Measurements from ENCODE around the gene RADIL.

The RADIL gene

GRCh38 chr7:4851459-4852422, 31.8 kb downstream of the RADIL start:
- DNase-seq = no peak

GRCh38 chr7:4850262-4850795, 33.2 kb downstream of the RADIL start:
- no peak for DNase-seq

GRCh38 chr7:4849390-4849789, 34.1 kb downstream of the RADIL start:
- no peak for DNase-seq

GRCh38 chr7:4845740-4846142, 37.8 kb downstream of the RADIL start:
- DNase-seq = no peak

GRCh38 chr7:4842319-4843064, 41.0 kb downstream of the RADIL start:
- DNase-seq = no peak

DNA sequence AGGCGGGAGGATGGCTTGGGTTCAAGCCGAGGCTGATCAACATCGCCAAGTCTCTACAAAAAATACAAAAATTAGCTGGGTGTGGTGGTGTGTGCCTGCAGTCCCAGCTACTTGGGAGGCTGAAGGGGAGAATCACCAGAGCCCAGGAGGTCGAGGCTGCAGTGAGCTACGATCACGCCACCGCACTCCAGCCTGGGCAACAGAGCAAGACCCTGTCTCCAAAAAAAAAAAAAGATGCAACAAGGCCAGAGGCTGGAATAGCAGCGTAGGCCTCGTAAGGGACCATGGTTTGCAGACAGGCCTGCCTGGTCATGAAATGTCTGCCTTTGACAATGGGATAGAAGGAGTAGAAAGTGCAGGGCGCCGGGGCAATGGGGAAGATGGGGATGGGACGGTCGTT, 41.7 kb downstream of the RADIL start:
- no peak for DNase-seq

DNA sequence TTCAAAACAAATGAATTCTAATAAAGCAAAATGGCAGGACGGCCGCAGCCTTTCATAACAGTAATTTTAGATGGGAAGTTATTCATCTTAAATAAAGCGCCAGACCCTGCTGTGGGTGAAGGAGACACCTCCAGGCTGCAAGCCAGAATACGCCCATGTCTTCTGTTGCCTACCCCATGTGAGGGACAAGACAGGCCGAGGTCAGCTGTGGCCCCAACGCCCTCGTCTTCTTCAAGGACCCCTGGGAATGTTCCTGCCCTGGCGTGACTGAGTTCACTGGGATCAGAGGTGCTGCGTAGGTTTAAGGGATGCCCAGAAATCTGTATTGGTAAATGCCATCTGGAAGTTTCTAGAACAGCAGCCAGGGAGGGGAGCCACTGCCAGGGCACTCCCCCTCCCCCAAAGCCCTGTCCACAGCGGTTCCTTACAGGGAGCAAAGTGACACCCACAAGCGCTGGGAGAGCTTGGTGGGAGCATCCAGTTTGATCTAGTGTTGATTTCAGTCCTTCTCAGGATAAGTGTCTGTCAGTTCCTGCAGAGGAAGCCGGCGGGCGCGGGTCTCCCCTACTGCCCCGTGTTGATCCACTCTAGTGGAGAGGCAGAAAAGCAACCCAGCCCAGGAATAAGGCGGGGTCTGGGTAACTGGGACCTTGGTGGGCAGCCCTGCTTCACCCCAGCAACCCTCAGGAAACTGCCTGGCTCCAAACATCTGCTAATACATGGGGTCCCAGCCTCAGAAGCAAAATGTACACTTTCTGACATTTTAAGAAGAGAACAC, 42.3 kb downstream of the RADIL start:
- no peak for DNase-seq

DNA sequence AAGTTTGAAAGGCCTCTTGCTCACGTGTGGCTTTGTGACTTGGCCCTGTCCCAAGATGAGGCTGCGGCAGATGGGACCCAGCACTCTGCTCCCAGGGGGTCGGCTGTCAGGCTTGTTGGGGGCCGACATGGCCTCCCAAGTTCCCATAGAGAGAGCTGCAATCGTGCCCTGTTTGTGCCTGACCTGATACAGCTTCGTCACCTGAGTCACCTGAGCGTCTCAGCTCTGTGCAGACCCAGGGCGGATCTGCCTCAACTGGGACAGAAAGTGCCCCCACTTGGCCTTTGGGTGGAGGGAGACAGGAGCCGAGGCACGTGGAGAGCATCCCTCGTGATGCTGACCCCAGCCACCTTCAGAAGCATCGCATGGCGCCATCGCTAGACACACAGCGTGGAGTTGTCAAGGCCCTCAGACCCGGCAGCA, 43.4 kb downstream of the RADIL start:
- DNase-seq = no peak

DNA sequence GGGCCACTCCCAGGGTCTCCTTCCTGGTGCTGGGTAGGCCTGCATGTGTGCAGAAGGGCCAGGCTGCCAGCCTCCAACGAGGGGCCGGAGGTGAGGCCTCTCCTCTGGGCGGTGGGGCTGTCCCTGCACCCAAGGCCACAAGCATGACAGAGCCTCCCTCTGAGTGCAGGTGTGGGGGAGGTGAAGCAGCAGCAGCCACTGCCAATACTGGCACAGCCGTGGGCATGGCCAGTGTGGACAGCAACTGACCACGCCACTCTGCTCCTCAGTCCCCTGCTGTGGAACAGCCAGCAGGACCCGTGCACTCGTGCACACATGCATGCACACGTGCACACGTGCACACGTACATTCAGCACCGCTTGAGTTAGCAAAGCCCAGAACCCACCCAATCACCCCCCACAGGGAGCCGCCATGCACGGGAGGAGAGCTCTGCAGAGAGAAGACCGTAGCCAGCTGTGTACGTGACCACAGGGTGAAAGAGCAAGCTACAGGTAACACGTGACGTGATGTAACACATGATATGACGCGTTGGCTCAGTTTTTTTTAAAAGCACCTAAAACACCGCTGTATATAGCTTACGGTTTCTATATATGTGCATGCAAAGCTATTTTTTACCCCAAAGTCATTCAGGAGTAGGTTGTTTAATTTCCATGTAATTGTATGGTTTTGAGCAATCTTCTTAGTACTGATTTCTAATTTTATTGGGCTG, 44.7 kb downstream of the RADIL start:
- no peak for DNase-seq

- no peak for DNase-seq
Measured at GRCh38 chr7:4837803-4838625, 45.5 kb downstream of the RADIL start.

- DNase-seq = no peak
Measured at GRCh38 chr7:4837041-4837802, 46.3 kb downstream of the RADIL start.

- DNase-seq = no peak
Measured at GRCh38 chr7:4836206-4836661, 47.3 kb downstream of the RADIL start.

DNA sequence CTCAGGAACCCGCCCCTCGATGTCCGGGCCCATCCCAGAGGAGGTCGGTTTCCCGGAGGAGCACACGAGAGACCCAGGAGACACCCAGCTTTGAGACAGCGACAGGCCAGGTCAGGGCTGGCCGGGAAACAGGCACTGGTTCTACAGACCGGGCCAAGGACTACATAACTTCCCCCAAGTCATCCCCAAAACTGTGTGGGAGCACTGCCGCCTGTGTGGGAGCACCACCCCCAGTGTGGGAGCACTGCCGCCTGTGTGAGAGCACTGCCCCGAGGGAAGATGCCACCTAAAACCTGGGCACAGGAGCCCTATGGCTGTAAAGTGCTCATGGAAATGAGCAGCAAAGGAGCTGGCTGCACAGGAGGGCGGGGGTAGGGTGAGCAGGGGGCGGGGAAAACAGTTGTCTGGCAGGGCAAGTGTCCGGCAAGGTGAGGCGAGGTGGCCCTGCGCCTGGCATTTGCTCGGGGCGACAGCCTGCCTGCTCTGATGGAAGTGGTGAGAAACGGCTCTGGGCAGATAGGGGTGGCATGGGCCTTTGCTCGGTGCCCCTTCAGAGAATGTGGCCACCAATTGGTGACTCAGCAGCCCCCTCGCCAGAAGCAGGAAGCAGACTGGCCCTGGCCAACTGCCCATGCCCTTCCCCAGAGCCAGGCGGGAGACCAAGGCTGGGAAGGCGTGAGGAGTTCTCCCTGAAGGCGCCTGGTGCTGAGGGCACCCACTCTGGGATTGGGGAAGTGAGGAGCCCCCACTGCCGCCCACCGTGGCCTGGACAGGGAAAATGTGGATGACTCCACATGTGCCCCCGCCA, 47.9 kb downstream of the RADIL start:
- no peak for DNase-seq

DNA sequence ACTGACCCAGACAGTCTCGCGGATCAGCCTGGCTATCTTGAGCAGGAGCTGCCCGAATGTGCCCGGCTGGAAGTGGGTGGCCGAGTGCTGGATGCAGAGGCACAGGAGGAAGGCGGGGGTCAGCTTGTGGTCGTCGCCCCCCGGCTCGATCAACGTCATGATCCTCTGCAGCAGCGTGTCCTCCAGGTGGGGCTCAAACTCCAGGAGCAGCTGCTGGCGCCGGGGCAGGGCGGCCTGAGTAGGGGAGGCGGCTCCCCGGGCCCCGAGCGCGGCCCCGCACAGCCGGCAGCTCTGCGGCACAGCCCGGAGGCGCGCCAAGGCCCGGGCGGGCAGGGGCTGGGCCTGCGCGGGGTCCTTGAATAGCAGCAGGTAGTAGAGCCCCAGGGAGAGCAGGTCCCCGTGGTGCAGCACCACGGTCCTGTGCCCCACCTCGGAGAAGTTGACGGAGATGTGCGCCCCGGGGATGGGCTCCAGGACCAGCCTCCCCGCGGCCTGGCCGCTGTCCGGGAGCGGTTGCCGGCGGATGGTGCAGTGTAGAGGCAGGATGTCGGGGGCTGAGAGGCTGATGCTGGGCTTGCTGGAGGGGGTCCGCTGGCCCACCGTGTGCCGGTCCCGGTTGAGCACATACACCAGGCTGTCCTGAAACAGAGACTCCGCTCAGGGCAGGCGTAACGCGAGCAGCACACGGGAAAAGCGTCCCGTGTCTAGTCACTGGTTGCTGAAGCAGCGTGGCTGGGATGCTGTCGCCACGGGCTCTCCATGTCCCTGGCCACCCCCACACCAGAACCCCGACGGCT, 48.7 kb downstream of the RADIL start:
- DNase-seq = no peak

DNA sequence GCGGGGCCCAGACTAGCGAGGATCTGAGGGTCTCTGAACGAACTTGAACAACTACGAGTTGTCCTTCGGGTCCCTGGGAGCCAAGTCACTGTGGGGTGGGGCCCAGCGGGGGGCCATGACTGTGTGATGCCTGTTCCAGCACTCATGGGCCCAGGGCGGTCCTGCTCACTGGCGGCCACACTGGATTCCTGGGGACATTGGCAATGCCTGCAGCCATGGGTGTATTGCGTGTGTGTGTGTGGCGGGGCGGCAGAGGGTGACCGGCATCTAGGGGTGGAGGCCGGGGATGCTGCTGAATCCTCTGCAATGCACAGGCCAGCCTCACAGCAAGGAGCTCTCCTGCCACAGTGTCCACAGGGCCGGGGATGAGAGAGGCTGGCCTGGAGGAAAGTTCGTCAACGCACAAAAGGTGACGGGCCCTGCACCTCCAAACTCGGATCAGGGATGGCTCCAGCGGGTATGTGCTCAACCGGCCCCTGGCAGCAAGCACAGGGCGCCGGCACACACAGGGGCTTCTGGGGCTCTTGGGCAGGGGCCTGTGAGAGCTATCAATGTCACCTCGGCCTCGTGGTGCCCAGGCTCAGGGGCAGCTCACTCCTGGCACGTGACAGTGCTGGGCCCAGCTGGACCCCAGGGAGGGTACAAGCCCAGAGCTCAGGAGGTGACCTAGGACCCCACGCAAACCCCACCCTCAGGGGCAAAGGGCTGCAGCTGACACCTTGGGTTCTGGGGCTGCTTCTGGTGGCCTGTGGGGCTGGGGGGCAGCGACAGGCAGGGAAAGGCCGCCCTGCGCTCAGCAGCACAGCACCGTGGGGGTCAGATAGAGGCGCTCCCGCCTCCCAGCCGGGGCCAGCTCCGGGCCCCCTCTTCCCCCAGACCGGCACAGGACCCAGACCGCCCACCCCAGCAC, 49.6 kb downstream of the RADIL start:
- no peak for DNase-seq

DNA sequence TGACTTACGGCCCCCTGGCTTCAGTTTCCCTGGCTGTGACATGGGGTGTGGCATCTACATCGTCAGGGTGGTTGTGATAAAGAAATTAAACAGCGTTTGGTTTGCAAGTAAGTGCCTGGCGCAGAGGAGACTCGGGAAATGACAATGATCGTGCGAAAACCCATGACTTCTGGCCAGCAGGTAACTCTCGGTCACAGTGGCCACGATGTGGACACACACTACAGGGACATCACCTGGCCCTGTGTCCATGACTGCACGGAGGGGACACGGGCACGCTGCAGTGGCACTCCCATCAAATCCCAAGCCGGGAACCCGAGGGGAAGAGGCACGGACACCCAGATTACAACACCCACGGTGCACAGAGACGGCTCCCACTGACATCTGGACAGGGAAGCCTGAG, 50.3 kb downstream of the RADIL start:
- DNase-seq = no peak

GRCh38 chr7:4832711-4833110, 50.8 kb downstream of the RADIL start:
- DNase-seq = no peak
